H1 (cell line): ENCODE data around the gene NFATC1. TPM values are rescaled to one million over a fixed set of nuclear protein-coding genes. Genes with fewer than 3 reads are reported as not detected.

Experiments
- ATF2 ChIP-seq: IDR thresholded peaks from 2 replicates; pipeline ENCODE4 v1.6.1; 2012; ENCODE audit warnings: low read length, inconsistent platforms
- ATF3 ChIP-seq: IDR thresholded peaks from 2 replicates; pipeline ENCODE4 v1.6.1; 2011; ENCODE audit warnings: low read depth, mild to moderate bottlenecking, low read length; ENCODE audit not compliant: insufficient read depth
- BACH1 ChIP-seq: IDR thresholded peaks from 2 replicates; pipeline ENCODE4 v1.6.1; 2012; ENCODE audit warnings: low read length, improper control_type of control experiment
- BRCA1 ChIP-seq: IDR thresholded peaks from 2 replicates; pipeline ENCODE4 v1.6.1; 2012; ENCODE audit warnings: low read depth, low read length, improper control_type of control experiment
- EGR1 ChIP-seq: IDR thresholded peaks from 2 replicates; pipeline ENCODE4 v1.6.1; 2011; ENCODE audit warnings: low read depth, low read length, borderline replicate concordance
- EZH2 ChIP-seq: fragments of 200-600 bp; sonication (generic); IDR thresholded peaks from 2 replicates; pipeline ENCODE4 v1.7.1; 2012; ENCODE audit warnings: low read depth, mild to moderate bottlenecking, moderate library complexity, low read length, inconsistent platforms; ENCODE audit not compliant: severe bottlenecking
- GTF2F1 ChIP-seq: IDR thresholded peaks from 2 replicates; pipeline ENCODE4 v1.6.1; 2012; ENCODE audit warnings: low read depth, low read length, improper control_type of control experiment, borderline replicate concordance
- JUN ChIP-seq: IDR thresholded peaks from 2 replicates; pipeline ENCODE4 v1.6.1; 2011; ENCODE audit warnings: low read depth, mild to moderate bottlenecking, improper control_type of control experiment, low read length
- JUND ChIP-seq: IDR thresholded peaks from 2 replicates; pipeline ENCODE4 v1.6.1; 2011; ENCODE audit warnings: mild to moderate bottlenecking, improper control_type of control experiment, low read length
- KDM1A ChIP-seq: fragments of 200-600, 300-600 bp; sonication (generic); IDR thresholded peaks from 2 replicates; pipeline ENCODE4 v1.7.1; 2016; ENCODE audit warnings: mild to moderate bottlenecking, low read length, borderline replicate concordance
- POLR2A ChIP-seq, 2 experiments: IDR thresholded peaks; 1 replicate in 1 of 2; 2 replicates in 1 of 2; pipeline ENCODE4 v1.6.1; 2011; ENCODE audit warnings: low read depth in 2 of 2, low read length in 2 of 2, mild to moderate bottlenecking in 2 of 2; ENCODE audit errors: control extremely low read depth in 1 of 2
- RNF2 ChIP-seq: fragments of 200-900, 300-1000 bp; sonication (generic); IDR thresholded peaks from 2 replicates; pipeline ENCODE4 v1.7.1; 2016; ENCODE audit warnings: borderline replicate concordance, low read depth, mild to moderate bottlenecking, antibody characterized with exemption, low read length; ENCODE audit not compliant: poor library complexity, severe bottlenecking; ENCODE audit errors: missing control alignments
- SAP30 ChIP-seq: fragments of 300-600 bp; sonication (generic); IDR thresholded peaks from 2 replicates; pipeline ENCODE4 v1.7.1; 2012; ENCODE audit warnings: low read length, moderate library complexity, mild to moderate bottlenecking, inconsistent platforms; ENCODE audit not compliant: insufficient read depth, insufficient replicate concordance
- SIRT6 ChIP-seq: IDR thresholded peaks from one replicate; pipeline ENCODE4 v1.7.1; 2012; ENCODE audit warnings: low read length, inconsistent platforms
- SP2 ChIP-seq: IDR thresholded peaks from 2 replicates; pipeline ENCODE4 v1.6.1; 2012; ENCODE audit warnings: mild to moderate bottlenecking, low read length, inconsistent platforms
- TAF7 ChIP-seq: optimal IDR thresholded peaks from 2 replicates; pipeline ENCODE3; 2011; ENCODE audit warnings: low read depth, mild to moderate bottlenecking, inconsistent platforms, low read length, moderate library complexity, borderline replicate concordance
- polyA plus RNA-seq, 7 experiments: library from polyadenylated mRNA; depleted of rRNA in 3 of 7; stranded (reverse) in 5 of 7; unstranded in 2 of 7; fragments of >200 nt in 5 of 7; fragments of 200-250 nt in 2 of 7; gene quantifications; 1 replicate in 5 of 7; 2 replicates in 1 of 7; 4 replicates in 1 of 7; pipeline versions ENCODE4 v1.2.1 to v1.2.3, GENCODE V29; 2011 to 2013; ENCODE audit warnings: missing spikeins in 2 of 7, mixed read lengths in 2 of 7
- total RNA-seq: library from RNA; stranded (reverse); fragmentation: NEBNext Ultra II Directional; extraction: Animal tissue kit (Norgen Biotek cat#: 25700); gene quantifications from 2 replicates; pipeline ENCODE4 v1.2.1, GENCODE V29; 2021
- TF ChIP-seq, protein P1 (sequence below), 3 experiments: IDR thresholded peaks; 1 replicate in 2 of 3; 2 replicates in 1 of 3; pipeline versions ENCODE4 v1.5.1 to v1.6.1; 2011; ENCODE audit warnings: low read length in 3 of 3, mild to moderate bottlenecking in 3 of 3, inconsistent platforms in 2 of 3, low read depth in 1 of 3, moderate library complexity in 1 of 3; ENCODE audit not compliant: insufficient read depth in 1 of 3; ENCODE audit errors: control extremely low read depth in 1 of 3
- TF ChIP-seq, protein P2 (sequence below): IDR thresholded peaks from 2 replicates; pipeline ENCODE4 v1.6.1; 2012; ENCODE audit warnings: inconsistent platforms

NFATC1 gene
- total and polyA plus RNA-seq, 2 of the 8 experiments (the other 6 are each of a cell fraction or from before 2014, with no cell fraction given) = 2.0 to 6.6 TPM

GRCh38 chr18:79393635-79394533 lies 1.8 kb upstream of the NFATC1 start (continued):
- no peak for TF ChIP-seq JUND
- no peak for TF ChIP-seq JUN
- TF ChIP-seq ATF3 = no peak
- TF ChIP-seq, protein P1, sequence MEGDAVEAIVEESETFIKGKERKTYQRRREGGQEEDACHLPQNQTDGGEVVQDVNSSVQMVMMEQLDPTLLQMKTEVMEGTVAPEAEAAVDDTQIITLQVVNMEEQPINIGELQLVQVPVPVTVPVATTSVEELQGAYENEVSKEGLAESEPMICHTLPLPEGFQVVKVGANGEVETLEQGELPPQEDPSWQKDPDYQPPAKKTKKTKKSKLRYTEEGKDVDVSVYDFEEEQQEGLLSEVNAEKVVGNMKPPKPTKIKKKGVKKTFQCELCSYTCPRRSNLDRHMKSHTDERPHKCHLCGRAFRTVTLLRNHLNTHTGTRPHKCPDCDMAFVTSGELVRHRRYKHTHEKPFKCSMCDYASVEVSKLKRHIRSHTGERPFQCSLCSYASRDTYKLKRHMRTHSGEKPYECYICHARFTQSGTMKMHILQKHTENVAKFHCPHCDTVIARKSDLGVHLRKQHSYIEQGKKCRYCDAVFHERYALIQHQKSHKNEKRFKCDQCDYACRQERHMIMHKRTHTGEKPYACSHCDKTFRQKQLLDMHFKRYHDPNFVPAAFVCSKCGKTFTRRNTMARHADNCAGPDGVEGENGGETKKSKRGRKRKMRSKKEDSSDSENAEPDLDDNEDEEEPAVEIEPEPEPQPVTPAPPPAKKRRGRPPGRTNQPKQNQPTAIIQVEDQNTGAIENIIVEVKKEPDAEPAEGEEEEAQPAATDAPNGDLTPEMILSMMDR (IDR thresholded peaks at IDR 0.05; ENCODE audit: control extremely low read depth in 1 of 3, insufficient read depth in 1 of 3, low read depth in 1 of 3, low read length in 3 of 3) = no peak
- peak; percentile 57 for TF ChIP-seq EZH2
- no peak for TF ChIP-seq POLR2A (IDR thresholded peaks at IDR 0.05; ENCODE audit: control extremely low read depth in 1 of 2, low read depth in 2 of 2, low read length in 2 of 2)
- no peak for TF ChIP-seq RNF2
- TF ChIP-seq GTF2F1 = no peak
- no peak for TF ChIP-seq SIRT6
- TF ChIP-seq SAP30 = no peak
- TF ChIP-seq SP2 = no peak
- no peak for TF ChIP-seq BACH1
- no peak for TF ChIP-seq EGR1
- TF ChIP-seq, protein P2, sequence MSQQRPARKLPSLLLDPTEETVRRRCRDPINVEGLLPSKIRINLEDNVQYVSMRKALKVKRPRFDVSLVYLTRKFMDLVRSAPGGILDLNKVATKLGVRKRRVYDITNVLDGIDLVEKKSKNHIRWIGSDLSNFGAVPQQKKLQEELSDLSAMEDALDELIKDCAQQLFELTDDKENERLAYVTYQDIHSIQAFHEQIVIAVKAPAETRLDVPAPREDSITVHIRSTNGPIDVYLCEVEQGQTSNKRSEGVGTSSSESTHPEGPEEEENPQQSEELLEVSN = peak; percentile 74
- TF ChIP-seq KDM1A = no peak
- no peak for TF ChIP-seq BRCA1
- TF ChIP-seq TAF7 = no peak
- no peak for TF ChIP-seq ATF2
